B cell (primary cell): ENCODE measurements around the gene KLHL30. TPM values are rescaled to one million over a fixed set of nuclear protein-coding genes. Genes with fewer than 3 reads are reported as not detected.

Source experiments
- ATAC-seq: fragments of 200-7000 bp; cut with Tn5 transposase; one replicate; pipeline ENCODE4 v1.10.0; 2021; ENCODE audit warnings: low read depth, mild to moderate bottlenecking, moderate number of reproducible peaks, moderate library complexity
- CTCF ChIA-PET: fragments of 350-600 bp; sonication (Branson Sonifier 250); formaldehyde crosslinking; loops from one replicate; lab custom pipeline; 2021; ENCODE audit warnings: antibody characterized with exemption, inconsistent platforms; lab: Charles Lee
- POLR2A ChIA-PET: fragments of 350-600 bp; sonication (Branson Sonifier 250); formaldehyde crosslinking; loops from one replicate; lab custom pipeline; 2021; ENCODE audit warnings: antibody characterized with exemption; lab: Charles Lee
- DNase-seq: peaks from one replicate; pipeline ENCODE4 v3.0.0; 2013
- H2AFZ ChIP-seq: 2 replicates; pipeline ENCODE4 v1.6.1; 2012; ENCODE audit warnings: mild to moderate bottlenecking, low read depth, low read length; ENCODE audit not compliant: insufficient read depth, poor library complexity, severe bottlenecking
- H3K27ac ChIP-seq, 2 donors: 1 replicate in 1 of 2; 2 replicates in 1 of 2; pipeline ENCODE4 v1.5.1; 2012 to 2013; ENCODE audit warnings: low read length in 2 of 2, mild to moderate bottlenecking in 2 of 2, moderate library complexity in 1 of 2
- H3K27me3 ChIP-seq, 4 experiments: fragments of 200-600 bp in 1 of 4; sonication (generic) in 1 of 4; replicated peaks in 1 of 4; 1 replicate in 2 of 4; 2 replicates in 2 of 4; pipeline versions ENCODE4 v1.6.1 to v1.7.0; 2013 to 2016; ENCODE audit warnings: low read length in 3 of 4, mild to moderate bottlenecking in 2 of 4, mixed read lengths in 1 of 4, moderate library complexity in 1 of 4; ENCODE audit not compliant: insufficient read depth in 4 of 4, control insufficient read depth in 3 of 4; ENCODE audit errors: control extremely low read depth in 1 of 4
- H3K36me3 ChIP-seq, 2 experiments: replicated peaks in 1 of 2; 1 replicate in 1 of 2; 2 replicates in 1 of 2; pipeline versions ENCODE4 v1.6.1 to v1.7.1; 2013; ENCODE audit warnings: low read length in 1 of 2; ENCODE audit not compliant: insufficient read depth in 2 of 2, control insufficient read depth in 1 of 2; ENCODE audit errors: control extremely low read depth in 1 of 2, extremely low read depth in 1 of 2
- H3K4me1 ChIP-seq, 2 donors: fragments of 200-600 bp in 1 of 2; sonication (generic) in 1 of 2; 1 replicate in 1 of 2; 2 replicates in 1 of 2; pipeline versions ENCODE4 v1.5.1 to v1.6.1; 2013 to 2017; ENCODE audit warnings: low read length in 2 of 2; ENCODE audit not compliant: control insufficient read depth in 2 of 2, insufficient read depth in 2 of 2
- H3K4me2 ChIP-seq: replicated peaks from 2 replicates; pipeline ENCODE3; 2012; ENCODE audit warnings: mild to moderate bottlenecking, low read depth, low read length; ENCODE audit not compliant: poor library complexity, severe bottlenecking
- H3K4me3 ChIP-seq, 5 experiments: fragments of 200-600 bp in 1 of 5; sonication (generic) in 1 of 5; 1 replicate in 3 of 5; 2 replicates in 2 of 5; pipeline versions ENCODE4 v1.5.1 to v1.7.0; 2011 to 2016; ENCODE audit warnings: low read length in 4 of 5, mild to moderate bottlenecking in 4 of 5, low read depth in 2 of 5, control low read depth in 1 of 5, moderate library complexity in 1 of 5; ENCODE audit not compliant: insufficient read depth in 1 of 5; ENCODE audit errors: control extremely low read depth in 1 of 5, extremely low read depth in 1 of 5
- H3K79me2 ChIP-seq: fragments of 200-600 bp; sonication (generic); one replicate; pipeline ENCODE4 v1.6.0; 2016; ENCODE audit warnings: low read length; ENCODE audit not compliant: control insufficient read depth, insufficient read depth
- H3K9ac ChIP-seq: fragments of 200-600 bp; sonication (generic); 2 replicates; pipeline ENCODE4 v1.6.1; 2017; ENCODE audit warnings: mild to moderate bottlenecking, low read length, moderate library complexity
- H3K9me3 ChIP-seq, 3 donors: one replicate each; pipeline versions ENCODE4 v1.6.1 to v1.7.1; 2013; ENCODE audit warnings: low read length in 2 of 3; ENCODE audit not compliant: control insufficient read depth in 2 of 3, insufficient read depth in 1 of 3; ENCODE audit errors: control extremely low read depth in 1 of 3
- H4K20me1 ChIP-seq: 2 replicates; pipeline ENCODE4 v1.6.0; 2012; ENCODE audit warnings: mild to moderate bottlenecking, low read length; ENCODE audit not compliant: insufficient read depth, control insufficient read depth, poor library complexity, severe bottlenecking
- H3K27ac Mint-ChIP-seq: one replicate; pipeline ENCODE4 v1.8.0; 2021; ENCODE audit warnings: mixed read lengths
- H3K27me3 Mint-ChIP-seq: one replicate; pipeline ENCODE4 v1.8.0; 2021; ENCODE audit warnings: mixed read lengths
- H3K4me1 Mint-ChIP-seq: one replicate; pipeline ENCODE4 v1.8.0; 2021; ENCODE audit warnings: mixed read lengths
- H3K4me3 Mint-ChIP-seq: one replicate; pipeline ENCODE4 v1.8.0; 2021; ENCODE audit warnings: mixed read lengths
- H3K9me3 Mint-ChIP-seq: one replicate; pipeline ENCODE4 v1.8.0; 2022; ENCODE audit warnings: mixed read lengths; ENCODE audit not compliant: insufficient read depth
- EZH2 ChIP-seq: IDR thresholded peaks from 2 replicates; pipeline ENCODE4 v1.6.1; 2012; ENCODE audit warnings: borderline replicate concordance, low read depth, mild to moderate bottlenecking, moderate library complexity, low read length; ENCODE audit not compliant: insufficient read depth, poor library complexity, severe bottlenecking
- WGBS: methylation state at CpG from one replicate; pipeline ENCODE4 v1.1.5; 2013; ENCODE audit warnings: missing lambda C conversion rate; ENCODE audit not compliant: insufficient coverage; 5-methylcytosine and 5-hydroxymethylcytosine counted together
- intact Hi-C: fragments of 100-400 bp; cut with micrococcal nuclease; formaldehyde crosslinking; loops from one replicate; pipeline ENCODE4 v1.10.0; 2022
- polyA plus RNA-seq: library from polyadenylated mRNA; depleted of rRNA; stranded (reverse); fragments of >200 nt; gene quantifications from 2 replicates; pipeline ENCODE4 v1.2.3, GENCODE V29; 2012
- total RNA-seq, 2 donors: library from RNA; stranded (reverse); fragments of 120-200 nt in 1 of 2; gene quantifications; 1 replicate in 1 of 2; 2 replicates in 1 of 2; pipeline versions ENCODE4 v1.2.3 to v1.2.4, GENCODE V29; 2013 to 2022
- TF ChIP-seq, protein P1 (sequence below): fragments of 200-600 bp; IDR thresholded peaks from one replicate; pipeline ENCODE4 v1.8.0; 2022; ENCODE audit warnings: antibody characterized with exemption, mild to moderate bottlenecking

Gene KLHL30
- total and polyA plus RNA-seq, 2 donors (not counting 1 experiment from before 2014, with no cell fraction given), result not detected

DNA sequence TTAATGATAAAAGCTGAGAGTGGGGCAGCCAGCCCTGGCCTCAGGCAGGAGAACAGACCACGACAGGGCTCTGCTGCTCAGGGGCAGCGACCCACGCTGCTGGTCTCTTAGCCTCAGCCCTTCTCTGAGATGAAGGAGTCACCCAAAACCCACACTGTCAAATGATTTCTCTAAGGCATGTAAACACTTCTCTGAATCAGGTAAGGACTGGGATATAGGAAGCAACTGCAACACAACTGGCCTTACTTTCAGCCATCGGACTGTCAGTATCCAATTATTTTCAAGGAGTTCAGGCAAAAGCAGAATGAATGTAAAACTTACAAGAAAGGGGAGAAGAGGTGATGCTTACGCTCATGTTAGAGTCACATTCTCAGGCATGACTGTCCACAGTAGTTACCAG lies 42.1 kb downstream of the KLHL30 start:
- Histone ChIP-seq H2AFZ (no peak overlapping the region), H3K27ac (no peak overlapping the region), H4K20me1 (peaks cover 5% of the 10 kb centered on the region), H3K79me2 (no peaks in the 10 kb centered on the region), H3K4me2 (no peak overlapping the region), H3K4me1 (no peaks in the 10 kb centered on the region), H3K9ac (no peak overlapping the region), H3K9me3 (no peaks in the 10 kb centered on the region), H3K36me3 (peaks cover 5 to 89% of the 10 kb centered on the region in 2 experiments), H3K4me3 (no peak overlapping the region), H3K27me3 (no peaks in the 10 kb centered on the region)
- Mint-ChIP-seq H3K27ac (no peak overlapping the region), H3K4me1 (no peaks in the 10 kb centered on the region), H3K4me3 (no peak overlapping the region), H3K9me3 (no peaks in the 10 kb centered on the region), H3K27me3 (no peaks in the 10 kb centered on the region)
- WGBS, result 100% methylated on average over 4 of the region's 5 CpGs
- ChIA-PET POLR2A (no interaction called here), CTCF (no interaction called here)
- TF ChIP-seq, protein P1, sequence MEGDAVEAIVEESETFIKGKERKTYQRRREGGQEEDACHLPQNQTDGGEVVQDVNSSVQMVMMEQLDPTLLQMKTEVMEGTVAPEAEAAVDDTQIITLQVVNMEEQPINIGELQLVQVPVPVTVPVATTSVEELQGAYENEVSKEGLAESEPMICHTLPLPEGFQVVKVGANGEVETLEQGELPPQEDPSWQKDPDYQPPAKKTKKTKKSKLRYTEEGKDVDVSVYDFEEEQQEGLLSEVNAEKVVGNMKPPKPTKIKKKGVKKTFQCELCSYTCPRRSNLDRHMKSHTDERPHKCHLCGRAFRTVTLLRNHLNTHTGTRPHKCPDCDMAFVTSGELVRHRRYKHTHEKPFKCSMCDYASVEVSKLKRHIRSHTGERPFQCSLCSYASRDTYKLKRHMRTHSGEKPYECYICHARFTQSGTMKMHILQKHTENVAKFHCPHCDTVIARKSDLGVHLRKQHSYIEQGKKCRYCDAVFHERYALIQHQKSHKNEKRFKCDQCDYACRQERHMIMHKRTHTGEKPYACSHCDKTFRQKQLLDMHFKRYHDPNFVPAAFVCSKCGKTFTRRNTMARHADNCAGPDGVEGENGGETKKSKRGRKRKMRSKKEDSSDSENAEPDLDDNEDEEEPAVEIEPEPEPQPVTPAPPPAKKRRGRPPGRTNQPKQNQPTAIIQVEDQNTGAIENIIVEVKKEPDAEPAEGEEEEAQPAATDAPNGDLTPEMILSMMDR, result no peak
- TF ChIP-seq EZH2, result no peak
- DNase-seq (no peak), ATAC-seq (no peak)
- intact Hi-C loops, result no loop called here

DNA sequence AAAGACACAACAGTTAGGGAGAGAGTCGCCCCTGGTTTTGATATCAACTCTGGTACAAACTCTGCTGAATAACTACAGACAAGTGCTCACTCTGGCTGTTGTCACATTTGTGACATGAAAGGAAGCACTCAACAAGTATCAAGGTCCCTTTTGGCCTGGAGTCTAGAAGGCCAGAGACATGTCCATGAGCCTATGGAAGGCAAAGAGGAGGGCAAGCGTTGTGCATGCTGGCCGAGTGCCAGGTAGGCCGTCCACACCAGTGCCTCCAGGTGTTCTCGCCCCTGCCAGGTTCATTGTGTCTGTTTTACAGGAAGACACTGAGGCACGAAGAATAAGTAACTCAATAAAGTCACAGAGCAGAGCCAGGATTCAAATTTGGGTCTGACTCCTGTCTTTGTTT lies 43.9 kb downstream of the KLHL30 start:
- intact Hi-C loops, result no loop called here
- Histone ChIP-seq H3K9ac (no peak overlapping the region), H3K4me3 (no peak overlapping the region), H3K79me2 (no peaks in the 10 kb centered on the region), H3K27me3 (no peaks in the 10 kb centered on the region), H3K4me2 (no peak overlapping the region), H4K20me1 (peaks cover 5% of the 10 kb centered on the region), H3K36me3 (peaks cover 7 to 94% of the 10 kb centered on the region in 2 experiments), H3K27ac (no peak overlapping the region), H3K9me3 (no peaks in the 10 kb centered on the region), H3K4me1 (no peaks in the 10 kb centered on the region), H2AFZ (no peak overlapping the region)
- no peak overlapping the region for H3K27ac Mint-ChIP-seq
- ChIA-PET POLR2A (no interaction called here), CTCF (no interaction called here)
- no peak overlapping the region for H3K4me3 Mint-ChIP-seq
- no peak for TF ChIP-seq EZH2
- TF ChIP-seq, protein P1, result no peak
- H3K27me3 Mint-ChIP-seq, result no peaks in the 10 kb centered on the region
- WGBS, result 99% methylated on average over 6 of the region's 6 CpGs
- DNase-seq (no peak), ATAC-seq (no peak)
- H3K9me3 Mint-ChIP-seq, result no peaks in the 10 kb centered on the region
- H3K4me1 Mint-ChIP-seq, result no peaks in the 10 kb centered on the region
